Sigmoid colon (tissue), 7 donors: Measurements from ENCODE around the gene BET1. TPM values are rescaled to one million over a fixed set of nuclear protein-coding genes. Genes with fewer than 3 reads are reported as not detected.

Source experiments
- DNase-seq: peaks from one replicate; pipeline ENCODE4 v3.0.0-alpha.2; 2019
- H3K27ac ChIP-seq, 4 donors: fragments of 200-600 bp; sonication (generic); one replicate each; pipeline ENCODE4 v1.5.1; 2016 to 2019; ENCODE audit warnings: mild to moderate bottlenecking in 1 of 4
- H3K27me3 ChIP-seq, 3 donors: fragments of 200-600 bp; sonication (generic); one replicate each; pipeline ENCODE4 v1.5.1; 2019; ENCODE audit warnings: mild to moderate bottlenecking in 1 of 3
- H3K36me3 ChIP-seq, 4 donors: fragments of 200-600 bp; sonication (generic); one replicate each; pipeline ENCODE4 v1.5.1; 2016 to 2019
- H3K4me1 ChIP-seq, 4 donors: fragments of 200-600 bp; sonication (generic); one replicate each; pipeline ENCODE4 v1.5.1; 2017 to 2019
- H3K4me3 ChIP-seq, 4 donors: fragments of 200-600 bp; sonication (generic); one replicate each; pipeline ENCODE4 v1.5.1; 2017 to 2019; ENCODE audit warnings: mild to moderate bottlenecking in 2 of 4, moderate library complexity in 1 of 4
- H3K9me3 ChIP-seq, 4 donors: fragments of 200-600 bp in 3 of 4; sonication (generic) in 3 of 4; one replicate each; pipeline versions ENCODE4 v1.5.1 to v1.6.1; 2013 to 2019
- CTCF ChIP-seq, 4 experiments: fragments of 450-650 bp in 3 of 4; fragments of 200-600 bp in 1 of 4; IDR thresholded peaks; one replicate each; pipeline ENCODE4 v1.5.1; 2016 to 2019; ENCODE audit warnings: antibody characterized with exemption in 4 of 4, mild to moderate bottlenecking in 3 of 4, moderate library complexity in 2 of 4
- EP300 ChIP-seq, 4 donors: sonication (generic); formaldehyde crosslinking; IDR thresholded peaks; one replicate each; pipeline ENCODE4 v1.6.1; 2017; ENCODE audit warnings: antibody characterized with exemption in 4 of 4
- POLR2A ChIP-seq, 2 donors: fragments of 450-650 bp; IDR thresholded peaks; one replicate each; pipeline ENCODE4 v1.6.1; 2016; ENCODE audit warnings: antibody characterized with exemption in 2 of 2, mild to moderate bottlenecking in 2 of 2, moderate library complexity in 2 of 2
- POLR2AphosphoS5 ChIP-seq, 4 donors: sonication (generic); formaldehyde crosslinking; IDR thresholded peaks; one replicate each; pipeline ENCODE4 v1.6.1; 2017; ENCODE audit warnings: antibody characterized with exemption in 4 of 4
- WGBS, 2 donors: extraction: QIAGEN DNeasy Blood & Tissue Kit; methylation state at CpG; one replicate each; pipeline ENCODE4 v1.1.7; 2013; 5-methylcytosine and 5-hydroxymethylcytosine counted together
- intact Hi-C: fragments of 100-400 bp; cut with DNase I; formaldehyde crosslinking; loops from one replicate; pipeline ENCODE4 v1.15.1; 2023
- polyA plus RNA-seq, 3 donors: library from polyadenylated mRNA; stranded (reverse); fragments of 200-250 nt; gene quantifications; one replicate each; pipeline ENCODE4 v1.2.3, GENCODE V29; 2013
- total RNA-seq, 4 donors: library from RNA; depleted of rRNA; stranded (reverse); fragments of >200 nt; gene quantifications; one replicate each; pipeline ENCODE4 v1.1.0, GENCODE V29; 2016
- donor health status: healthy with polysubstance abuse.
- donor health status: Bipolar disorder and iron deficiency.
- donor health status: healthy.

The BET1 gene
- total and polyA plus RNA-seq, 7 donors, result 16.9 to 38.1 (median 27.0) TPM

- no peaks in the 10 kb centered on the region for H3K4me1 ChIP-seq
- intact Hi-C loops, result no loop called here
- no peaks in the 10 kb centered on the region for H3K9me3 ChIP-seq
- H3K27ac ChIP-seq, result no peak overlapping the region
- H3K36me3 ChIP-seq, result no peaks in the 10 kb centered on the region
- no peak for DNase-seq
- no peak overlapping the region for H3K4me3 ChIP-seq
- WGBS, 2 donors, result 86 to 90% methylated on average over 6 of the region's 6 CpGs
- H3K27me3 ChIP-seq, result no peaks in the 10 kb centered on the region
- no peak for TF ChIP-seq EP300 (IDR thresholded peaks at IDR 0.05)
- TF ChIP-seq POLR2AphosphoS5 (IDR thresholded peaks at IDR 0.05), result no peak
- TF ChIP-seq POLR2A (IDR thresholded peaks at IDR 0.05), result no peak
- TF ChIP-seq CTCF (IDR thresholded peaks at IDR 0.05), result no peak
These were observed 32.0 kb downstream of the BET1 start for GRCh38 chr7:93972029-93972725.

GRCh38 chr7:93968911-93969620 lies 35.1 kb downstream of the BET1 start:
- H3K36me3 ChIP-seq, result no peaks in the 10 kb centered on the region
- H3K27me3 ChIP-seq, result no peaks in the 10 kb centered on the region
- H3K4me1 ChIP-seq, result no peaks in the 10 kb centered on the region
- H3K4me3 ChIP-seq, result no peak overlapping the region
- intact Hi-C loops, result no loop called here
- TF ChIP-seq CTCF (IDR thresholded peaks at IDR 0.05), result no peak
- TF ChIP-seq EP300 (IDR thresholded peaks at IDR 0.05), result no peak
- no peak for TF ChIP-seq POLR2AphosphoS5 (IDR thresholded peaks at IDR 0.05)
- no peak for TF ChIP-seq POLR2A (IDR thresholded peaks at IDR 0.05)
- 84 to 89% methylated on average over 2 of the region's 2 CpGs for WGBS, 2 donors
- no peak overlapping the region for H3K27ac ChIP-seq
- no peaks in the 10 kb centered on the region for H3K9me3 ChIP-seq
- no peak for DNase-seq

DNA sequence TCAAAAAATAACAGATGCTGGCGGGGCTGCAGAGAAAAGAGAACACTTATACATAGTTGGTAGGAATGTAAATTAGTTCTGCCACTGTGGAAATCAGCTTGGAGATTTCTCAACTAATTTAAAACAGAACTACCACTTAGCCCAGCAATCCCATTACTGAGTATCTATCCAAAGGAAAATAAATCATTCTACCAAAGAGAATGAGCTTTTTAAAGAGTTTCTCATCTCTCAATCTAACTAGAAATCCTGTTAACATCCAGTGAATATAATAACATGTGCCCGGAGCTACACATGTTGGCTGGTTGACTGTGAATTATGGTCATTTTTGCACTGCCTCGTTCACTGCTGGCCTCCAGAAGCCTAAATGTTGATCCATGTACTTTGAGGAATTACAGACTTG lies 39.3 kb downstream of the BET1 start:
- Histone ChIP-seq H3K9me3 (no peaks in the 10 kb centered on the region), H3K36me3 (no peaks in the 10 kb centered on the region), H3K4me3 (no peak overlapping the region), H3K27me3 (no peaks in the 10 kb centered on the region), H3K27ac (no peak overlapping the region), H3K4me1 (no peaks in the 10 kb centered on the region)
- 86 to 87% methylated on average over 3 of the region's 3 CpGs for WGBS, 2 donors
- TF ChIP-seq EP300 (IDR thresholded peaks at IDR 0.05), result no peak
- no peak for TF ChIP-seq CTCF (IDR thresholded peaks at IDR 0.05)
- TF ChIP-seq POLR2A (IDR thresholded peaks at IDR 0.05), result no peak
- no peak for TF ChIP-seq POLR2AphosphoS5 (IDR thresholded peaks at IDR 0.05)
- no peak for DNase-seq
- intact Hi-C loops, result no loop called here

GRCh38 chr7:93964262-93964661 lies 39.9 kb downstream of the BET1 start:
- H3K27ac ChIP-seq, result no peak overlapping the region
- TF ChIP-seq EP300 (IDR thresholded peaks at IDR 0.05) (no peak), POLR2AphosphoS5 (IDR thresholded peaks at IDR 0.05) (no peak), POLR2A (IDR thresholded peaks at IDR 0.05) (no peak), CTCF (IDR thresholded peaks at IDR 0.05) (no peak)
- DNase-seq, result no peak
- H3K9me3 ChIP-seq, result no peaks in the 10 kb centered on the region
- intact Hi-C loops, result no loop called here
- H3K36me3 ChIP-seq, result no peaks in the 10 kb centered on the region
- H3K4me1 ChIP-seq, result no peaks in the 10 kb centered on the region
- H3K27me3 ChIP-seq, result no peaks in the 10 kb centered on the region
- H3K4me3 ChIP-seq, result no peak overlapping the region
- WGBS, 2 donors, result 96% methylated on average over 5 of the region's 5 CpGs
